ENCODE results near the gene TBC1D32.

Gene TBC1D32

GRCh38 chr6:121260651-121261102 is 73.6 kb downstream of the TBC1D32 start:
- no peak for TF ChIP-seq CSRNP3 (CRISPR knock-in tag; IDR thresholded peaks at IDR 0.05)
- no peak for TF ChIP-seq POU6F1 (CRISPR knock-in tag; IDR thresholded peaks at IDR 0.05; ENCODE audit: borderline replicate concordance, low read depth)
- TF ChIP-seq BACH2 (CRISPR knock-in tag; IDR thresholded peaks at IDR 0.05; ENCODE audit: borderline replicate concordance) = no peak
- TF ChIP-seq ZC3H10 (CRISPR knock-in tag; IDR thresholded peaks at IDR 0.05) = no peak
- TF ChIP-seq TSHZ2 (CRISPR knock-in tag; IDR thresholded peaks at IDR 0.05) = no peak
- no peak for TF ChIP-seq ESRRG (CRISPR knock-in tag; IDR thresholded peaks at IDR 0.05)
- no peak for TF ChIP-seq SNAI2 (CRISPR knock-in tag; IDR thresholded peaks at IDR 0.05)
- TF ChIP-seq ISL1 (CRISPR knock-in tag; IDR thresholded peaks at IDR 0.05) = no peak
- TF ChIP-seq OSR1 (CRISPR knock-in tag; IDR thresholded peaks at IDR 0.05) = no peak
- TF ChIP-seq GLIS3 (CRISPR knock-in tag; IDR thresholded peaks at IDR 0.05) = no peak
- TF ChIP-seq CSDC2 (CRISPR knock-in tag; IDR thresholded peaks at IDR 0.05) = no peak
- no peak for ATAC-seq

- TF ChIP-seq CSRNP3 (CRISPR knock-in tag; IDR thresholded peaks at IDR 0.05) (no peak), TCF4 (CRISPR knock-in tag; IDR thresholded peaks at IDR 0.05; ENCODE audit: borderline replicate concordance) (no peak), PPARA (CRISPR knock-in tag; IDR thresholded peaks at IDR 0.05; ENCODE audit: borderline replicate concordance) (no peak), RARB (CRISPR knock-in tag; IDR thresholded peaks at IDR 0.05) (no peak), CSDC2 (CRISPR knock-in tag; IDR thresholded peaks at IDR 0.05) (no peak)
- ATAC-seq = no peak
Observed at GRCh38 chr6:121247386-121247785, 86.9 kb downstream of the TBC1D32 start.

- ATAC-seq = no peak
- TF ChIP-seq ZFP3 (CRISPR knock-in tag; IDR thresholded peaks at IDR 0.05) (no peak), ZNF8 (CRISPR knock-in tag; IDR thresholded peaks at IDR 0.05) (no peak), TCF4 (CRISPR knock-in tag; IDR thresholded peaks at IDR 0.05; ENCODE audit: borderline replicate concordance) (no peak), CREB5 (CRISPR knock-in tag; IDR thresholded peaks at IDR 0.05; ENCODE audit: low read depth) (no peak), RARB (CRISPR knock-in tag; IDR thresholded peaks at IDR 0.05) (no peak), ZC3H10 (CRISPR knock-in tag; IDR thresholded peaks at IDR 0.05) (no peak)
Observed at GRCh38 chr6:121242386-121242785, 91.9 kb downstream of the TBC1D32 start.

- no peak for ATAC-seq
- no peak for TF ChIP-seq ZFP30 (CRISPR knock-in tag; IDR thresholded peaks at IDR 0.05)
- no peak for TF ChIP-seq PPARA (CRISPR knock-in tag; IDR thresholded peaks at IDR 0.05; ENCODE audit: borderline replicate concordance)
- TF ChIP-seq CSRNP3 (CRISPR knock-in tag; IDR thresholded peaks at IDR 0.05) = no peak
- no peak for TF ChIP-seq ZNF565 (CRISPR knock-in tag; conservative IDR thresholded peaks at IDR 0.05; ENCODE audit: low read depth)
- no peak for TF ChIP-seq TSHZ2 (CRISPR knock-in tag; IDR thresholded peaks at IDR 0.05)
- no peak for TF ChIP-seq POU6F1 (CRISPR knock-in tag; IDR thresholded peaks at IDR 0.05; ENCODE audit: borderline replicate concordance, low read depth)
- no peak for TF ChIP-seq ESRRG (CRISPR knock-in tag; IDR thresholded peaks at IDR 0.05)
- TF ChIP-seq ARNTL (CRISPR knock-in tag; IDR thresholded peaks at IDR 0.05; ENCODE audit: borderline replicate concordance, low read depth) = no peak
- no peak for TF ChIP-seq BACH2 (CRISPR knock-in tag; IDR thresholded peaks at IDR 0.05; ENCODE audit: borderline replicate concordance)
- TF ChIP-seq TCF4 (CRISPR knock-in tag; IDR thresholded peaks at IDR 0.05; ENCODE audit: borderline replicate concordance) = no peak
Observed at GRCh38 chr6:121237859-121238258, 96.4 kb downstream of the TBC1D32 start.
